HG03558 (cell line): ENCODE results near the gene ZDHHC11.
"Not testable (repeated sequence)": the region's sequence is repeated elsewhere in the genome, so short reads cannot be mapped to it uniquely, and the experiment has no call there.

ENCODE experiments used
- ATAC-seq: cut with Tn5 transposase; IDR thresholded peaks from one replicate; pipeline ENCODE4 v1.9.1; 2021; ENCODE audit warnings: moderate number of reproducible peaks; ENCODE audit not compliant: unreplicated experiment; ENCODE audit errors: extremely low read depth

ZDHHC11 gene

GRCh38 chr5:845676-846601 lies 4.8 kb downstream of the ZDHHC11 start:
- ATAC-seq, result not testable (repeated sequence)

DNA sequence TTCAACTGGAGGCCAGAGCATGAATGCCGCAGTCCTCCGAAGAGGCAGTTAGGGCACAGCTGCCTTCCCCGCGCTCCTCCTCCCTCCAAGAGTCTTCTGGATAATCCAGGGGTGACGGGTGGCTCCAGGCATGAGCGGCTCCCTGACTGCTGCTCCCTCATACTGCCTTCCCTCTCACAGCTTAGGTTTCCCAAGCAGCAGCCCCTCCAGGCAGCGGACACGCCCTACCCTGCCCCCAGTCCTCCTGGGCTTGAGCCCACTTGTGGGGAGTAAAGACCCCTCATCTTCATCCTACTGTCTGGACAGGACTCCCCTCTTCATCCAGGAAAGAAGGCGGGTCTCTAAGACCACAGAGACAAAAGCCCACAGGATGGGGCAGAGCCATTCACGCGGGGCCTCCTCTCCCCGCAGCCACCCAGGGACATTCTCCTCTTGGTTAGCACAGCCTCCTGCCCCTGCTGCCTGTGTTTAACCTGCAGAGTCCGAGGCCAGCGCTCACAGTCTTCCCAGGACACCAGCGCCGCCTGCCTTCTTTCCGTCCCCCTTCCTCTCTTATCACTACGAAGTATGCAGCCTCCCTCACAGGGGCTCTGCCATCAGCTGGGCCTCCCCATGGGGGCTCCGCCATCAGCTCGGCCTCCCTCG lies 5.6 kb downstream of the ZDHHC11 start:
- ATAC-seq, result not testable (repeated sequence)

GRCh38 chr5:844426-844825 lies 6.4 kb downstream of the ZDHHC11 start:
- ATAC-seq, result not testable (repeated sequence)

- ATAC-seq, result not testable (repeated sequence)
Observed at GRCh38 chr5:843926-844325, 6.9 kb downstream of the ZDHHC11 start.

DNA sequence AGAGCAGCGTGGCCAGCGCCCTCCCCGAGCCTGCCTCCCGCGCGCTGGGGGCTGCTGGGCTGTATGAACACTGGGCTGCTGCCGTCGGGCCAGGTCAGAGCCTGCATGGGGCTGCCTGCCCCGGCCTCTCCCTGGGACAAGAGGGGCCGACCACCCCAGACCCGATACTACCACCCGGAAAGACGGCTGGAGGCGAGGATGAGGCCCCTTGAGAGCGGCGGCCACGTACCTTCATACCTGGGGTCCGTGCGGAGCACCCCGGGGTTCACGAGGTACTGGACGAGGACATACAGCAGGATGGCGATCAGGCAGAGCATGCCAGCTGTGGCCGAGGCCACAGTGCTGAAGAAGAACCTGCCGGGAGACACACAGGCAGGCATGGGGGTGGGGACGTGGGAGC lies 7.4 kb downstream of the ZDHHC11 start:
- ATAC-seq, result not testable (repeated sequence)

GRCh38 chr5:842402-843221 lies 8.2 kb downstream of the ZDHHC11 start:
- not testable (repeated sequence) for ATAC-seq

GRCh38 chr5:841531-842401 lies 9.0 kb downstream of the ZDHHC11 start:
- not testable (repeated sequence) for ATAC-seq

- not testable (repeated sequence) for ATAC-seq
Observed at GRCh38 chr5:840974-841435, 9.8 kb downstream of the ZDHHC11 start.

DNA sequence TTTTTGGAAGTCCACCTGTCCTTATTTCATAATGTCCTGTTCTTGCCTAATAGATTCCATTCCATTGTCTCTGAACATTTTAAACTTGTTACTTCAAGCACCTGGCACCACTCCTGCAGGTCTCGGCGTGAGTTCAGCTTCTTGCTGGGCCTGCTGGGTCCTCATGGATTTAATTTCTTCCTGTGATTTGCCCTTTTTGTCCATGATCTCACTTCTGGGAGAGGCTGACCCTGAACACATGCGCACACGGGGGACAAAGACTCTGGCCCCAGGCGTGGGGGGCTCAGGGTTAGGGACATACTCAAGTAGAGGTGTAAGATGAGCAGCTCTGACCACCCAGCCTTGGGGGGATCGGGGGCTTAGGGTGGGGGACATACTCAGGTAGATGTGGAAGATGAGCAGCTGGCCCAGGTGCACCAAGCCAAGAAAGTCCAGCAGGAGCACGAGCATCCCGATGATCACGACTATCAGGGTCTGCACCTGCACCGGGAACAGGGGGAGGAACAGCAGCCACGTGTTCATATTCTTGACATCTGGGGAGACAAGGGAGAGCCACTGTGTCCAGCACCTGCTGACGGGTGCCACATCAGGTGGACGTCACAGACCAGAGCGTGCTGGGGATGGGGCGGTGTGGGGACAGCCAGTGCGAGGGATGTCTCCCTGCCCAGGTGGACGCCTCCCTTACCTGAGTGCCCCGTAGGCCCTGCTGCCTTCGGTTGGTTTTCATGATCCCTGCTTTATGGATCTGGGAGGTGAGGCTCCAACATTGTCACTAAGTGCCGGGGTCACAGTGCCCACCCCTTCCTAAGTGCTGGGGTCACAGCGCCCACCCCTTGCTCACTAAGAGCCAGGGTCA lies 10.4 kb downstream of the ZDHHC11 start:
- not testable (repeated sequence) for ATAC-seq

- not testable (repeated sequence) for ATAC-seq
Observed at GRCh38 chr5:838431-838851, 12.3 kb downstream of the ZDHHC11 start.

- not testable (repeated sequence) for ATAC-seq
Observed at GRCh38 chr5:837621-838121, 13.1 kb downstream of the ZDHHC11 start.

GRCh38 chr5:835933-836612 lies 14.7 kb downstream of the ZDHHC11 start:
- not testable (repeated sequence) for ATAC-seq

DNA sequence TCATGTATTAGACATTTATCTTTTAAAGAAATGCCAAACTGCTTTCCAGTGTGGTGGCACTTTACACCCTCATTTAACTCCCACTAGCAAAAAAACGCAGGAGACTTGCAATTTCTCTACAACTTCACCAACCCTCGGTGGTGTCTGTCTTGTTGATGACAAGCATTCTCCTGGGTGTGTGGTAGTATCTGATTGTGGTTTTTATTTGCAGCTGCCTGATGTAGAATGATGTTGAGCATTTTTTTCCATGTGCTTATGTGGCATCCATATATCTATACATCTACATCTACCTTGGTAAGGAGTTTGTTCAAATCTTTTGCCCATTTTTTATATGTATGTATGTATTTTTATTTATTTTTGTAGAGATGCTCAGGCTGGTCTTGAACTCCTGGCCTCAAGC lies 16.8 kb downstream of the ZDHHC11 start:
- ATAC-seq, result not testable (repeated sequence)

DNA sequence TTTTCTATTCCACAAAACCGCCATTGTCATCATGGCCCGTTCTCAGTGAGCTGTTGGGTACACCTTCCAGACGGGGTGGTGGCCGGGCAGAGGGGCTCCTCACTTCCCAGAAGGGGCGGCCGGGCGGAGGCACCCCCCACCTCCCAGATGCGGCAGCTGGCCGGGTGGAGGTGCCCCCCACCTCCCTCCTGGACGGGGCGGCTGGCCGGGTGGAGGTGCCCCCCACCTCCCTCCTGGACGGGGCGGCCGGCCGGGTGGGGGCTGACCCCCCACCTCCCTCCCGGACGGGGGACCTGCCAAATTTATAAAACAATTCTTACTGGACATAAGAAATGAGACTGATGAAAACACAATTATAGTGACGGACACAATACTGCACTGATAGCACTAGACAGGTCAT lies 22.6 kb downstream of the ZDHHC11 start:
- ATAC-seq, result not testable (repeated sequence)

GRCh38 chr5:825544-825943 lies 25.2 kb downstream of the ZDHHC11 start:
- ATAC-seq, result not testable (repeated sequence)

DNA sequence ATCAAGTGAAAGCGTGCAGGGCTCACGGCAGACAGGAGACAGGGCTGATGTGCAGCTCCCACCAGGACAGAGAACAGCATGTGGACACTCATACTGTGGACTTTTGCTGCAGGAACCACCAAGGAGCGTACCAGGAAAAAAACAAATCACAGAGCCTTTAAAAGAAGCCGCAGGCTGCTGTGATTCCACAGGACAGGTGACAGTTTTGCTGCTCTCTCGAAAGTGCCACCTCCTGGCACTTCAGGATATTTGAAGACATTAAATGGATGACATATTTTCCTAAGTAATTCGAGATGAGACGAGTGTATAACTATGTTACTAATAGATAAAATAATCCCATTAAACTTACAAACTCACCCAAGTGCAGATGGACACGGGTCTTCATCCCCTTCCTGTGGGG lies 29.3 kb downstream of the ZDHHC11 start:
- ATAC-seq, result no peak

DNA sequence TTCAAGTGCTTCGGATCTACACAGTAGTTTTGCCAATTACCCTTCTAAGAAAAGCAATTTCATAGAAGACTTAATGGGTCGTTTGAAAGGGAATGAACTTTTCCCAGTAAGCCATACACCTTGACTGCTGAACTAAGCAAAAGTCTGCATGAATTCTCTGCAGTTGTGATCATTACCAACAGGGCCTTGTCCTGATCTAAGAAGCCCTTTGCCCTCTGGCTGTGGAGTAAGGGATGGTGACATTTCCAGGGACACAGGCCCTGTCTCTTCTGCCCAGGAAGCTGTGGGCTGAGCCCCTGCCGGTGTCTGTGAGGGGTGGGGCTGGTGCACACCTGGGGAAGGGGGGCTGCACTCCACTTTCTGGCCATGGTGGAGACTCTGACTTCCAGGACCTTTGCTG lies 30.5 kb downstream of the ZDHHC11 start:
- no peak for ATAC-seq

DNA sequence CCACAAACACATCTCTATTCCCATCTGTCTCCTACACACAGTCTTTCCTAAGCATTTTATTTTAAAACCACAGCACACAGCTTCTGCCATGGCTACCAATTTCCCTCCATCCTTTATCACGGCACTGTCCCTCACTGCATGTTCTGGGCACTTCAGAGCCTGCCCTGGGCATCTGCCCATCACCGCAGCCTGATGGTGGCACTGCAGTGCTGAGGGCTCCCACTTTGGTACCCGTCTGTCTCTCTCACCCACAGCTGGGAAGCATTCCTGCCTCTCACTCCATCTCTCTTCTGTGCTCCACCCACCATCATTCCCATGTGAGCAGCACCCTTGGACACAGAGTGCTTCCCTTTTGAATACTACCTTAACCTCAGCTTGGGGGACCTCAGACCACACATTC lies 31.7 kb downstream of the ZDHHC11 start:
- ATAC-seq, result no peak
